Uterus (tissue), 4 donors: Measurements from ENCODE around the gene TMEM170A. TPM values are rescaled to one million over a fixed set of nuclear protein-coding genes. Genes with fewer than 3 reads are reported as not detected.
A peak's percentile ranks its signal among the peaks of the same experiment; 100 is the strongest.

Source experiments
- DNase-seq, 2 donors: peaks; one replicate each; pipeline ENCODE4 v3.0.0-alpha.2; 2019 to 2020
- H3K27ac ChIP-seq, 2 donors: fragments of 200-600 bp; sonication (generic); 1 replicate in 1 of 2; 2 replicates in 1 of 2; pipeline ENCODE4 v1.5.1; 2016 to 2018
- H3K27me3 ChIP-seq, 2 donors: fragments of 200-600 bp; sonication (generic); one replicate each; pipeline ENCODE4 v1.5.1; 2018 to 2019; ENCODE audit warnings: control low read depth in 1 of 2
- H3K36me3 ChIP-seq, 2 donors: fragments of 200-600 bp; sonication (generic); one replicate each; pipeline ENCODE4 v1.5.1; 2019; ENCODE audit warnings: control low read depth in 1 of 2
- H3K4me1 ChIP-seq, 2 donors: fragments of 200-600 bp; sonication (generic); one replicate each; pipeline ENCODE4 v1.5.1; 2018 to 2019; ENCODE audit warnings: control low read depth in 1 of 2
- H3K4me3 ChIP-seq, 2 donors: fragments of 200-600 bp; sonication (generic); 1 replicate in 1 of 2; 2 replicates in 1 of 2; pipeline ENCODE4 v1.5.1; 2018 to 2019; ENCODE audit warnings: mild to moderate bottlenecking in 1 of 2
- H3K9me3 ChIP-seq, 2 donors: fragments of 200-600 bp; sonication (generic); one replicate each; pipeline ENCODE4 v1.5.1; 2019; ENCODE audit warnings: control low read depth in 1 of 2
- POLR2A ChIP-seq, 2 donors: fragments of 450-650 bp; IDR thresholded peaks; one replicate each; pipeline ENCODE4 v1.6.1; 2016; ENCODE audit warnings: antibody characterized with exemption in 2 of 2, mild to moderate bottlenecking in 1 of 2, moderate library complexity in 1 of 2
- intact Hi-C: fragments of 100-400 bp; cut with DNase I; formaldehyde crosslinking; loops from one replicate; pipeline ENCODE4 v1.15.1; 2023; ENCODE audit warnings: low total_unique reads
- total RNA-seq, 4 donors: library from RNA; depleted of rRNA in 3 of 4; stranded (reverse); fragments of >200 nt in 3 of 4; gene quantifications; one replicate each; pipeline versions ENCODE4 v1.1.0 to v1.2.4, GENCODE V29; 2014 to 2023
- TF ChIP-seq, protein P1 (sequence below), 4 experiments: fragments of 200-600 bp in 2 of 4; fragments of 450-650 bp in 2 of 4; sonication (generic) in 2 of 4; IDR thresholded peaks; one replicate each; pipeline ENCODE4 v1.5.1; 2016 to 2019; ENCODE audit warnings: antibody characterized with exemption in 4 of 4, mild to moderate bottlenecking in 2 of 4, moderate library complexity in 1 of 4
- donor health status: DM: yes; HTN: yes; CAD: no.

Gene TMEM170A
- total RNA-seq, 4 donors from 2014 or later, result 10.0 to 69.5 (median 21.4) TPM

DNA sequence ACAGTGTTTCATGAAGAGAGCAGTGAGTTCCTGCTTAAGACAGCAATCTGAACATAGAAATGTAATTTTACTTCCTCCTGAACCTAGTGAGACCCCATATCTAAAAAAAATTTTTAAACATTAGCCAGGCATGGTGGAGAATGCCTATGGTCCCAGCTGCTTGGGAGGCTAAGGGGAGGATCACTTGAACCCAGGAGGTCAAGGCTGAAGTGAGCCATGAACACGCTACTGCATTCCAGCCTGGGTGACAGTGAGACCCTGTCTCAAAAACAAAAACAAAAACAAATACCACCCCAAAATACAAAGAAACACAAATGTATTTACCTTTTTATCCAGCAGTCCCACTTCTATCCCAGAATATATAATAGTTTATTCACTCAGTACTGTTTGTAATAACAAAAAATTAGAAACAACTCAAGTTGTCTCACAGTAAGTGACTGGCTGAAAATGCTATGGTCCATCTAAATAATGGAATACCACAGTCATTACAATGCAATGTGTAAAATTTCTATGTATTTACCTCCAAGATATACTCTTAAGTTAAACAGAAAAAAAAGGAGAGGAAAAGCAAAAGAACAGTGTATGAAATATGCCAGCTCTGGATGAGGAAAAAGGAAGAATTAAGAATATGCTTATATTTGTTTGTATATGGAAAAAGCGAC lies 47.5 kb downstream of the TMEM170A start:
- Histone ChIP-seq H3K27me3 (no peaks in the 10 kb centered on the region), H3K36me3 (no peaks in the 10 kb centered on the region), H3K9me3 (no peaks in the 10 kb centered on the region), H3K4me1 (no peaks in the 10 kb centered on the region), H3K4me3 (no peak overlapping the region), H3K27ac (no peak overlapping the region)
- no peak for DNase-seq
- intact Hi-C loops, result no loop called here
- no peak for TF ChIP-seq POLR2A (IDR thresholded peaks at IDR 0.05)
- TF ChIP-seq, protein P1, sequence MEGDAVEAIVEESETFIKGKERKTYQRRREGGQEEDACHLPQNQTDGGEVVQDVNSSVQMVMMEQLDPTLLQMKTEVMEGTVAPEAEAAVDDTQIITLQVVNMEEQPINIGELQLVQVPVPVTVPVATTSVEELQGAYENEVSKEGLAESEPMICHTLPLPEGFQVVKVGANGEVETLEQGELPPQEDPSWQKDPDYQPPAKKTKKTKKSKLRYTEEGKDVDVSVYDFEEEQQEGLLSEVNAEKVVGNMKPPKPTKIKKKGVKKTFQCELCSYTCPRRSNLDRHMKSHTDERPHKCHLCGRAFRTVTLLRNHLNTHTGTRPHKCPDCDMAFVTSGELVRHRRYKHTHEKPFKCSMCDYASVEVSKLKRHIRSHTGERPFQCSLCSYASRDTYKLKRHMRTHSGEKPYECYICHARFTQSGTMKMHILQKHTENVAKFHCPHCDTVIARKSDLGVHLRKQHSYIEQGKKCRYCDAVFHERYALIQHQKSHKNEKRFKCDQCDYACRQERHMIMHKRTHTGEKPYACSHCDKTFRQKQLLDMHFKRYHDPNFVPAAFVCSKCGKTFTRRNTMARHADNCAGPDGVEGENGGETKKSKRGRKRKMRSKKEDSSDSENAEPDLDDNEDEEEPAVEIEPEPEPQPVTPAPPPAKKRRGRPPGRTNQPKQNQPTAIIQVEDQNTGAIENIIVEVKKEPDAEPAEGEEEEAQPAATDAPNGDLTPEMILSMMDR (IDR thresholded peaks at IDR 0.05), result no peak

DNA sequence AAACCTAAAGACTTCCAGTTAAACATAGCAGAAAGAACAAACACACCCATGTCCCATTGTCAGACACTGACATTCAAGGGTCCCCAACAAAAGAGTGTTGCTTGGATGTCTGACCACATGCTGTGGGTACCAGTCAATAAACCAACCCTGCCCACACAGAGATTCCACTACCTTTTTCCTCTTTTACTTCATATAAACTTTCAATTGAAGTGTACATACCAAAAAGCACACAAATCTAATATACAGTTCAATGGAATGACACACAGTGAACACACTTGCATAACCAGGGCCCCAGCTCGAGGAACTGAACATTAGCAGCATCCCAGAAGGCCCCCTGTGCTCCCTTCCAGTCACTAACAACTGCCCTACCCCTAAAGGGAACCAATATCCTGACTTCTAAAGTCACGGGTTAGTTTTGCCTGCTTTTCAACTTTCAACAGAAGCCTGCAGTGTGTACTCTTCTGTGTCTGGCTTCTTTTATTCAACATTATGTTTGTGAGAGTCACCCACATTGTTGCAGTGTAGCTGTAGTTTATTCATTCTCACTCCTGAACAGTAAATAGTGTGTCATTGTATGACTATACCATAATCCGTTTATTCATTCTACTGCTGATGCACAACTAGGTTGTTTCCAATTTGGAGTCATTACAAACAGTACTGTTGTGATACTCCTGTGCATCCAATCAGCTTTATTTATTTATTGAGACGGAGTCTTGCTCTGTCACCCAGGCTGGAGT lies 49.2 kb downstream of the TMEM170A start:
- TF ChIP-seq, protein P1 (IDR thresholded peaks at IDR 0.05), result no peak
- no peak for TF ChIP-seq POLR2A (IDR thresholded peaks at IDR 0.05)
- no peaks in the 10 kb centered on the region for H3K36me3 ChIP-seq
- no peak overlapping the region for H3K4me3 ChIP-seq
- no peak overlapping the region for H3K27ac ChIP-seq
- DNase-seq, result no peak
- no peaks in the 10 kb centered on the region for H3K27me3 ChIP-seq
- no peaks in the 10 kb centered on the region for H3K4me1 ChIP-seq
- no peaks in the 10 kb centered on the region for H3K9me3 ChIP-seq
- intact Hi-C loops, result no loop called here

DNA sequence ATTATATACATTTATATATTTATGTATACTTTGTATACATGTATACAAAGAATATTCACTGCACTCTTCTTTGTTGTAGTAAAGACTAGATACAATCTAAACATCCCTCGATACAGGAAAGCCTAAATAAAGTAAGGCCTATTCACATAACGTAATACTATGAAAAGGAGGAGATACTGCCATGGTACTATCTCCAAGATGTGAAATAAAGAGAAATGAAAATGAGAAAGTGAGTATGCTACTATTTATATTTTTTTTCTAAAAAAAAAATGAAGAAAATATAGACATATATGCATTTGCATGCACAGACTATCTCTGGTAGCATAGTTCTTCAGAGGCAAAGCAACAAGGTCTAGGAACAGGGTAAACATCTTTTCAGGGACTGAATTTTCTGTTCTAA lies 50.5 kb downstream of the TMEM170A start:
- H3K27me3 ChIP-seq, result no peaks in the 10 kb centered on the region
- no peak overlapping the region for H3K27ac ChIP-seq
- intact Hi-C loops, result no loop called here
- no peak overlapping the region for H3K4me3 ChIP-seq
- H3K9me3 ChIP-seq, result no peaks in the 10 kb centered on the region
- no peaks in the 10 kb centered on the region for H3K36me3 ChIP-seq
- DNase-seq, result no peak
- H3K4me1 ChIP-seq, result no peaks in the 10 kb centered on the region
- TF ChIP-seq, protein P1 (IDR thresholded peaks at IDR 0.05), result no peak
- no peak for TF ChIP-seq POLR2A (IDR thresholded peaks at IDR 0.05)

DNA sequence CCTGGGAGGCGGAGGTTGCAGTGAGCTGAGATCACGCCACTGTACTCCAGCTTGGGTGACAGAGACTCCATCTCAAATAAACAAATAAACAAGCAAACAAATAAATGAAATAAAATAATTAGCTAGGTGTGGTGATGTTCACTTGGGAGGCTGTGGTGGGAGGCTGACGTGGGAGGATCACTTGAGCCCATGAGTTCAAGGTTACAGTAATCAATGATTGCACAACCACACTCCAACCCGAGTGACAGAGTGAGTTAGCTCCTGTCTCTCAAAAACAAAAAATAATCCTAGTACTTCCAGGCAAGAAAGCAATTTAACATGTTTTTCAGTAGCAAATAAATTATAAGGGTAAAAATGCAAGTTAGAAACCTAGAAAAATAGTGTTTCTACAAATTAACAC lies 57.5 kb downstream of the TMEM170A start:
- no peak for TF ChIP-seq POLR2A (IDR thresholded peaks at IDR 0.05)
- TF ChIP-seq, protein P1 (IDR thresholded peaks at IDR 0.05), result no peak
- H3K4me3 ChIP-seq, result no peak overlapping the region
- H3K27me3 ChIP-seq, result no peaks in the 10 kb centered on the region
- intact Hi-C loops, result no loop called here
- H3K36me3 ChIP-seq, result no peaks in the 10 kb centered on the region
- peaks cover 0 to 5% of the 10 kb centered on the region in 2 donors for H3K4me1 ChIP-seq
- no peak for DNase-seq
- no peaks in the 10 kb centered on the region for H3K9me3 ChIP-seq
- no peak overlapping the region for H3K27ac ChIP-seq

DNA sequence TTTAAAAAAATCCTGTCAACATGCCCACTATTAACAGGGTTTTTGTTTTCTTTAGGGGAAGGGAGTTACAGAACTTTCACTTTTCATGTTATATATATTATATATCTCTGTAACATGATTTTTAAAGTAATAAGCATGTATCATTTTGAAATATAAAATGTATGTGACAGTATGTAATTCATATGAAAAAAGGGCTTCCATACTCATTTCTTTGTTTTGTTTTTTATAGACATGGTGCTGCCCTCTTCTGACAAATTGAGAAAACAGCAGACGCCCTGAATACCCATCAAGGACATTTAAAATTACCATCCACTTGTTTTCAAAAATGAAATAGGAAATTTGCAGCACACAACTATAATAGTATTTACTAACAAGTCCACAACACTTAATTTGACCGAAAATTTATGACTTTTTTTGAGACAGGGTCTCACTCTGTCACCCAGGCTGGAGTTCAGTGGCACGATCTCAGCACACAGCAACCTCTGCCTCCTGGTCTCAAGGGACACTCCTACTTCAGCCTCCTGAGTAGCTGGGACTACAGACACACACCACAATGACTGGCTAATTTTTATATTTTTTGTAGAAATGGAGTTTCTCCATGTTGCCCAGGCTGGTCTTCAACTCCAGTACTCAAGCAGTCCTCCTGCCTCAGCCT lies 61.5 kb downstream of the TMEM170A start:
- Histone ChIP-seq H3K27me3 (no peaks in the 10 kb centered on the region), H3K4me1 (peaks cover 0 to 5% of the 10 kb centered on the region in 2 donors), H3K4me3 (no peak overlapping the region), H3K9me3 (no peaks in the 10 kb centered on the region), H3K36me3 (no peaks in the 10 kb centered on the region), H3K27ac (peak overlapping the region; percentile 83 to 89)
- DNase-seq, result no peak
- intact Hi-C loops, result no loop called here
- TF ChIP-seq POLR2A (IDR thresholded peaks at IDR 0.05), result no peak
- TF ChIP-seq, protein P1 (IDR thresholded peaks at IDR 0.05), result peak; percentile 57 to 77 (median 74)
